Activated CD4-positive, alpha-beta T cell treated with anti-CD3 and anti-CD28 coated beads, Interleukin-2, amount 50 U/mL, for 1 hour (primary cell): ENCODE measurements around the gene POC5.

Experiments used
- DNase-seq: peaks from one replicate; pipeline ENCODE4 v3.0.0-alpha.2; 2020

POC5 gene

GRCh38 chr5:75656311-75657003 lies 60.8 kb downstream of the POC5 start:
- DNase-seq, result no peak

GRCh38 chr5:75654693-75655295 lies 62.4 kb downstream of the POC5 start:
- no peak for DNase-seq

DNA sequence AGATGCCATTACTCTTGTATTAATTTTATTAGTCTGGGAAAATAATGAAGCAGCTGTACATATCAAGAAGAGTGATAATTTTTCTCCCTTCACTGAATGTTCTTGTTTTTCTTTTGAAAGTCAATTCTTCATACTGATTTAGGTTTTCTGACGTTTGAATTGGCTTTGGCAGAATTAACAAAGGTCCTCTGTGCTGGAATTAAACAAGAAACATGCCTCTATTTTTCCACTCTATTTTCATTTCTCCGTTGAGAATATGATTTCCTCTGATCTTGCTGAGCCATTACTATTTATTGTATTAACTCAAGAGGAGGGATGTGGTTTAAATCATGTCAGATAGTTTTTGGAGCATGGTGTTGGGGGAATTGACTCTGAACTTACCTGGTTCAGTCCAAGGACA lies 63.7 kb downstream of the POC5 start:
- DNase-seq, result no peak

DNA sequence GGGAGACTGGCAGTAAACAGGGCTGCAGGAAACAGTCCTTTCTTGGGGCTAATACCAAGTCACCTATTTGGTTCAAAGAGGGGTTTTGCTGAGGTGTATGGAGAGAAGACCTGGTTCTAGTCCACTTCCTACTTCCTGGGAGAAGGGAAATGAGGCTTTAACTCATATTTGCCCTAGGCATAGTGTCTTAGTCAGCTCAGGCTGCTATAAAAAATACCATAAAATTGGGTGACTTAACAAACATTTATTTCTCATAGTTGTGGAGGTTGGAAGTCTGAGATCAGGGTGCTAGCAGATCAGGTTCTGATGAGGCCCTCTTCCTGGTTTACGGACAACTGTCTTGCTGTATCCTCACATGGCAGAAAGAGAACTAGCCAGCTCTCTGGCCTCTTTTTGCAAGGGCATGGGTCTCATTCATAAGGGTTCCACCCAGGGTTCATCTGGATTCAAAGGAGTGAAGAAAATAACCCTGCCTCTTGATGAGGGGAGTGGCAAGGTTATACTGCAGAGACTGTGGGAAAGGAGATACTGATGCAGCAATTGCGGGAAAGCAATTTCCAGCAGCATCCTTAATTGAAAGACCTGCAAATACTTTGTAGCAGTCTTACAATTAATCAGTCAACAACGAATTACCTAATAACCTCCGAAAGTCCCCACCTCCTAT lies 65.5 kb downstream of the POC5 start:
- no peak for DNase-seq

- no peak for DNase-seq
Observed at GRCh38 chr5:75648712-75649111, 68.5 kb downstream of the POC5 start.

- DNase-seq, result no peak
Observed at GRCh38 chr5:75640826-75641225, 76.4 kb downstream of the POC5 start.

DNA sequence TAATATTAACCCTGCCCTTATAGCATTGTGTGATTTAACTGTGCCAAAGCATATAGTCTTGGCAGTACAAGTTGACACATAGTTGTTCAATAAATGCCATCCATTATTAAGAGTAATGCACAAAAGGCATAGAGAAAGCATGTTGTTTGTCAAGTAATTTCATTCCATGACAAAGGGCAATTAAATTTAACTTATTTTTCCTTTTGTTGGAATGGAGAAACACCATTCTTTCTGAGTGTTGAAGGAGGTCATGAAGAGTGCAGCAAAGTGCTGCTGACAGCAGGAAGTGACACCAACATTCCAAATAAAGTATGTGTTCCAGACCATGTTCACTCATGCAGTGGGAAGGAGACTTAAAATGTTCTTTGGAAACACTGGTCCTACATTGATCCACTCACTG lies 76.8 kb downstream of the POC5 start:
- no peak for DNase-seq

DNA sequence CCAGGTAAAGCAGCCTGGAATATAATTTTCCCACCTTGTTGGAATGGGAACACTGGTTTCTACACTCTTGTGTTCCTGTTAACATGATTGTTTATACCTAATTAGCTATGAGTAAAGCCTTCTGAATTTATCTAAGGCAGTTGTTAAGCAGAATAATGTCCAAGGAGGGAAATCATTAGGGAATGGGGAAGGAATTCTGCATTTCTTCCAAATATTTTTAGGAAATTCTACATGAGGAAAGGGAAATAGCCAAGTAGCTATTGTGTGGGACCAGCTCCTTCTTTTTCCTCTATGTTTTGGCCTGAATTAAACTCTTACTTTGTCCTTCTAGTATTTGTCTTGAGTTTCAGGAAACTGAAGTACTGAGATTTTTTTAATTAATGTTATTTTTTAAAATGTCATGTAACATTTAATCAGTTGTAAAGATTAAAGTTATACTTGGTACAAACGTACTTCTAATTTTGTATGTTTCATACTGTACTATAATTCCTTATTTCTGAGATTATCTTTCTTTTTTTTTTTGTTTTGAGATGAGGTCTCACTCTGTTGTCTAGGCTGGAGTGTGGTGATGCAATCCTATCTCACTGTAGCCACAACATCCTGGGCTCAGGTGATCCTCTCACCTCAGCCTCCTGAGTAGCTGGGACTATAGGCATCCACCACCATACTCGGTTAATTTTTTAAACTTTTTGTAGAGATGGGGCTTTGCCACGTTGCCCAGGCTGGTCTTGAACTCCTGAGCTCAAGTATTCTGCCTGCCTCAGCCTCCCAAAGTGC lies 77.5 kb downstream of the POC5 start:
- DNase-seq, result no peak

- DNase-seq, result no peak
Observed at GRCh38 chr5:75637949-75638348, 79.3 kb downstream of the POC5 start.

DNA sequence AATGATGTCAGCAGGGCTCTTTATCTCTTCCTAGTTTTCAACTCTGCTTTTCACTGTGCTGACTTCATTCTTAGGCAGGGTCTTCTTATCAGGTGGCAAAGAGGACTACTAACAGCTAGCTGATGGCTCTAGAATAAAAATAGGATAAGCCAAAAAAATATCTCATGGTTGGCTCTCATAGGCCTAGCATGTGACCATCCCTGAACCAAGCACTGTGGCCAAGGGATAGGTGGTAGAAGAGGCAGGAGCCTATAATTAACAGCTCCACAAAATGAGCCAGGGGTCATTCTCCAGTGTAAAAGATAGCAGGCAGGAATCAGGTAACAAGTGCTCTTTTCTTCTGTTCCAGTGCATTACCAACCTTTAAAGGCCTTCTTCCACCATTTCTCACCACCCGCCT lies 84.9 kb downstream of the POC5 start:
- DNase-seq, result no peak

DNA sequence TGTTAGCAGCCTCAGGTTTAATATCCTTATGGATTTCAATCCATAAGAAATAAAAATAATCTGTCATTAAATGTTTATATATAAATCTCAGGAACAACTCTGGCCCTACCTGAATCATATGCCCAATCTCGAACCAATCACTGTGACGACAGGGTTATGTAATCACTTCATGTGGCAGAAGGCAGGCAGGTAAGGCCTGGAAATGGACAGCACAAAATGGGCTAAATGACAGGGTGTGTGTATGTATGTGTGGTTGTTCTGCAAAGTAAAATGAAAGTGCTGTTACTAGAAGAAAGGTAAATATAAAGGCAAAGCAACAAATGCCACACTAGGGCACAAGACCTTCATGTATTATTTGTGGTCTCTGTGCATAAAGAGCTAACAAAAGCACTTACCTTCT lies 86.4 kb downstream of the POC5 start:
- no peak for DNase-seq

DNA sequence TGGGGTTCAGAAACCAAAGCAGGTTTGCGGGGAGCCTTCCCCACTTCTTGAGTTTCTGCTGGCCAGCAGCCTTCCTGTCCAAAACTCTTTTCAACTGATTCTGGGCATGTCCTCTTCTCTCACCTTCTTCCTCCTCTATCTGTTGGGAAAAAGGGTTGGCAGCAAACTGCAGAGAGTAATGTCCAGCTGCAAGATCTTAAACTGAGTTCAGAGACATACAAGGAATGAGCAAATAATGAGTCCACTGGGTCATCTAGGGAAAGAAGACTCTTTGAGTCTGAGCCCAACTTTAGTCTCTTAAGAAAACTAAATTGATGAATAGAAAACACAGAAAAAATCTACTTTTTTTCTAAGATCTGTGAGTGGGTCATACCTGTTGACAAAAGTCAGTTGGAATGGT lies 89.4 kb downstream of the POC5 start:
- no peak for DNase-seq

DNA sequence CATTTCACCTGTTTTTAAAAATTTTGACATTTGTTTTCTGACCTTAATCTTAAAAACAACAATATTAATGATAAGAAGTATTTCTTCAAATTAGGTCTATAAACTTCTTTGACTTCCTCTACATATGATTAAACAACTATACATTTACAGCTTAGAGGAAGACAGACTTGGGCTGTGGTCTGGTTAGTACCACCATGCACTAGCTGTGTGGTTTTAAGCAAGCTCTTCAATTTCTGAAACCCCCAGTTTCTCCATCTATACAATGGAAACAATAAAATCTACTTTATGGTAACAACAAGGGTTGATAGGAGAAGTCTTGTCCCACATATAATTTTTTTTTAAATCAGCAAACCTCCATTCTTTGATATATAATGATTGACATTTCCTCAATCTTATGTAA lies 90.3 kb downstream of the POC5 start:
- DNase-seq, result no peak
